HG03039 (cell line): Measurements from ENCODE around the gene BCL7B.
"Not testable (repeated sequence)": the region's sequence is repeated elsewhere in the genome, so short reads cannot be mapped to it uniquely, and the experiment has no call there.

Source experiments
- ATAC-seq: cut with Tn5 transposase; IDR thresholded peaks from one replicate; pipeline ENCODE4 v1.9.1; 2021; ENCODE audit warnings: mild to moderate bottlenecking, moderate library complexity; ENCODE audit not compliant: unreplicated experiment

Gene BCL7B

GRCh38 chr7:73557397-73558257 is at the start of gene BCL7B:
BCL7B (minus strand) TSS chr7:73557690; CDS start chr7:73557578, 112 bp downstream.
- ATAC-seq, result peak; percentile 47

- no peak for ATAC-seq
These were observed 48.2 kb upstream of the BCL7B start for GRCh38 chr7:73605601-73606220.

- no peak for ATAC-seq
These were observed 45.5 kb upstream of the BCL7B start for GRCh38 chr7:73602721-73603651.

DNA sequence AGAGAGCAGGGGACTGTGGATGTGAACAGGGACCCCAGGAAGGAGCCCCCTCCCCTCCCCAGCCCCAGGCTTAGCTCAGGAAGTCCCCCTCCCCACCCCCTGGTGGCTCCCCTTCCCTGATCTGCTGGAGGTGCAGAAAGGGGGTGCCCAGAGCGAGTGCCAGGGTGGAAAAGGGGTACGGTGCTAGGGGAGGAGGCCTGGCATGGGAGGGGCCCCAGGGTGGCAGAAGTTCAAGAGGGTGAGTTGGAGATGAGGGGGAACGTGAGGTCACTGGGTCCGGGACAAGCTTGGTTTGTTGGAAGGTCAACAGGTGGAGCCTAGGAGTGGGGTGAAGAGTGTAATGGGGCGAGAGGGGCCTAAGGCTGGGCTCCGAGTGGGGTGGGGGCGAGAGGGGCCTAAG is 42.4 kb upstream of the BCL7B start:
- ATAC-seq, result no peak

DNA sequence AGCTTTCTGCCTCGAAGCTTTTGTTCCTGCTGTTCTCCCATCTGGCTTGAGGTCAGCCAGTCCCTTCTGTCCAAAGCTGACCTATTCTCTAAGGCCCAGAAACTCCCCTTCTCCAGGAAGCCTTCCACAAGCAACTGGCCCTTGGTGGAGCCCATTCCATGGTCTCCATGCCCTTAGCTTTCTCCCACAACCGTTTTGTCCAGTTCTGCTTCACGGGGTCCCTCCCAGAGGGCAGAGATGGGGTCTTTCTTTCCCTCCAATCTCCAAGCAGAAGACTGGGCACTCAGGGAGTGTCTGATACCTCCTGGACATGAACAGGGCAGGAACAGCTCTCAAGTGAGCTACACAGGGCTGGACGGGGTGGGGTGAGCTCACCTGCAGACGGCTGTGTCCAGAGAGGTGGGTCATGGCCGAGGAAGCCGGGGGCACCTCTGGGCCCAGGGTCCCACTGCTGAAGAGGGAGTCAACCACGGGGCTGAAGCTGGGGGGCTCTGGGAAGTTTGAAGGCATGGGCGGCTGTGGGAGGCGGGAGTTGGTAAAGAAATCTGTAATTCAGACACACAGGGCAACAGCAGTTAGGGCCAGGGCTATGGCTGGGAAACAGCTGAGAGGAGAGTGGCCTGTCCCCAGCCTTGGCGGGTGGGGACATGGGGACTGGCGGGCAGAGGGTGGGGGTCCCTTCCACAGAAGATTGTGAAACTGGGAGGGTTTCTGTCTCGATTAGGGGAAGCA is 41.8 kb upstream of the BCL7B start:
- ATAC-seq, result no peak

DNA sequence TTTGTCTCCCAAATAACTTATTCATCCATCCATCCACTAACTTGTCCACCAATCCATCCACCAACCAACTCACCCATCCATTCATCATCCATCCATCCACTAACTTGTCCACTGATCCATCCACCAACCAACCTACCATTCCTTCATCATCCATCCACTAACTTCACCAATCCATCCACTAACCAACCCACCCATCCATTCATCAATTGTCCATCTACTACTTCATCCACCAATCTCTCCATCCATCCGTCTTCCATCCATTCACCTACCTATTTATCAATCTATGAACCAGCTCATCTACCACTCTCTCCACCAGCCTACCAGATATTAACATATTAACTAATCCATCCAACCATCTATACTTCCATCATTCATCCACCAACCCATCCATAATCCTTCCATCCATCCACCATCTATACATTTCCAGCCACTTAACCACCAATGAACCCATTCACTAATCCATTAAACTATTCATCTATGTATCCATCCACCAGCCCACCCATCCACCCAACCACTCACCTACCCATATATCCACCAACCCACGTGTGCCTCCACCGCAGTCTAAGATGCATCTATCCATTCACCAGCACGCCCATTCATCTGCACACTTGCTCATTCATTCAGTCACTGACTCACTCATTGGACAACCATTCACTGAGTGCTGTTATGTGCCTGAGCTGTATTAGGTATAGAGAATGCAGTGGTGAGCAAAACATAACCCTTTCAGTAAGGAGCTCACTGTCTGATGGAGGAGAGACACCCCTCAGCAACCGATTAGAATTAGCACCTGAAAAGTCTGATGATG is 40.7 kb upstream of the BCL7B start:
- ATAC-seq, result no peak

- ATAC-seq, result no peak
These were observed 38.9 kb upstream of the BCL7B start for GRCh38 chr7:73596191-73597065.

GRCh38 chr7:73595358-73595757 is 37.9 kb upstream of the BCL7B start:
- no peak for ATAC-seq

- no peak for ATAC-seq
These were observed 35.9 kb upstream of the BCL7B start for GRCh38 chr7:73593207-73594045.

GRCh38 chr7:73586911-73587310 is 29.4 kb upstream of the BCL7B start:
- no peak for ATAC-seq

GRCh38 chr7:73585196-73585595 is 27.7 kb upstream of the BCL7B start:
- no peak for ATAC-seq

DNA sequence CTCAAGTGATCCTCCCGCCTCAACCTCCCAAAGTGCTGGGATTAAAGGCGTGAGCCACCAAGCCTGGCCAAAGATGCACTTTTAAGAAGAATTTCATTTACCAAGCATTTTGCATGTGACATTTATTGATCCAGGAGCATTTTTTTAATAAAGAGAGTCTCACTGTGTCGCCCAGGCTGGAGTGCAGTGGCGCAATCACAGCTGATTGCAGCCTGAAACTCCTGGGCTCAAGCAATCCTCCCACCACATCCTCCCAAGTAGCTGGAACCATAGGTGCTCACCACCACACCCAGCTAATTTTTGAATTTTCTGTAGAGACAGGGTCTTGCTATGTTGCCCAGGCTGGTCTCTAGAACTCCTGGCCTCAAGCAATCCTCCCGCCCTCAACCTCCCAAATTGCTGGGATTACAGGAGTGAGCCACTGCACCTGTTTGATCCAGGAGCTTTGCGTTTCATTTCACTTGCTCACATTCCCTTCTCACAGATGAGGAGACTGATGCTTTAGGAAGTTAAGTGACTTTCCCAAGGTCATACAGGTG is 25.2 kb upstream of the BCL7B start:
- ATAC-seq, result no peak

- not testable (repeated sequence) for ATAC-seq
These were observed 23.5 kb upstream of the BCL7B start for GRCh38 chr7:73581006-73581405.

- ATAC-seq, result peak; percentile 82
These were observed 21.0 kb upstream of the BCL7B start, which contains the start of gene TBL2 for GRCh38 chr7:73578342-73579128. TBL2 (minus strand) TSS chr7:73578579; CDS start chr7:73578549, 30 bp downstream.

- peak; percentile 16 for ATAC-seq
These were observed 20.3 kb upstream of the BCL7B start for GRCh38 chr7:73577627-73578341.

GRCh38 chr7:73573791-73574190 is 16.3 kb upstream of the BCL7B start:
- ATAC-seq, result no peak
